Osteoblast (primary cell): Measurements from ENCODE around the gene RREB1. TPM values are rescaled to one million over a fixed set of nuclear protein-coding genes. Genes with fewer than 3 reads are reported as not detected.
A peak's percentile ranks its signal among the peaks of the same experiment; 100 is the strongest.
"Not testable (repeated sequence)": the region's sequence is repeated elsewhere in the genome, so short reads cannot be mapped to it uniquely, and the experiment has no call there.

Experiments used
- DNase-seq: peaks from one replicate; pipeline ENCODE4 v3.0.0; 2011; ENCODE audit warnings: low spot score, mixed read lengths; ENCODE audit not compliant: insufficient read length; ENCODE audit errors: missing footprints
- H2AFZ ChIP-seq: 2 replicates; pipeline ENCODE4 v1.6.0; 2011; ENCODE audit warnings: mild to moderate bottlenecking, low read length
- H3K27ac ChIP-seq: 2 replicates; pipeline ENCODE4 v1.5.1; 2011; ENCODE audit warnings: mild to moderate bottlenecking, low read depth, low read length, moderate library complexity
- H3K27me3 ChIP-seq: 2 replicates; pipeline ENCODE4 v1.6.0; 2012; ENCODE audit warnings: mild to moderate bottlenecking, control low read depth, inconsistent platforms, low read length, moderate library complexity; ENCODE audit not compliant: insufficient read depth
- H3K36me3 ChIP-seq: 2 replicates; pipeline ENCODE4 v1.5.1; 2011; ENCODE audit warnings: mild to moderate bottlenecking, low read length, control low read depth, moderate library complexity; ENCODE audit not compliant: insufficient read depth
- H3K4me1 ChIP-seq: 2 replicates; pipeline ENCODE4 v1.5.1; 2011; ENCODE audit warnings: mild to moderate bottlenecking, low read length, control low read depth, moderate library complexity; ENCODE audit not compliant: insufficient read depth
- H3K4me2 ChIP-seq: 2 replicates; pipeline ENCODE4 v1.6.0; 2011; ENCODE audit warnings: mild to moderate bottlenecking, low read length; ENCODE audit not compliant: insufficient read depth
- H3K4me3 ChIP-seq: fragments of 200-600 bp; sonication (generic); 3 replicates; pipeline ENCODE4 v1.5.1; 2012; ENCODE audit warnings: mild to moderate bottlenecking, low read length, inconsistent platforms; ENCODE audit not compliant: insufficient read depth
- H3K79me2 ChIP-seq: 2 replicates; pipeline ENCODE4 v1.6.0; 2012; ENCODE audit warnings: mild to moderate bottlenecking, low read length, control low read depth, inconsistent platforms; ENCODE audit not compliant: insufficient read depth
- H3K9me3 ChIP-seq: 2 replicates; pipeline ENCODE4 v1.5.1; 2011; ENCODE audit warnings: low read depth, low read length, control low read depth
- H4K20me1 ChIP-seq: 2 replicates; pipeline ENCODE4 v1.6.0; 2012; ENCODE audit warnings: mild to moderate bottlenecking, low read length, control low read depth; ENCODE audit not compliant: insufficient read depth
- total RNA-seq: library from RNA; depleted of rRNA; stranded (reverse); fragments of >200 nt; gene quantifications from 2 replicates; pipeline ENCODE4 v1.2.3, GENCODE V29; 2012
- TF ChIP-seq, protein P1 (sequence below): IDR thresholded peaks from 2 replicates; pipeline ENCODE4 v1.5.1; 2011; ENCODE audit warnings: mild to moderate bottlenecking, low read depth, low read length, moderate library complexity; ENCODE audit errors: extremely low read depth

Gene RREB1
- total RNA-seq, 1 donor: 29.3 TPM

DNA sequence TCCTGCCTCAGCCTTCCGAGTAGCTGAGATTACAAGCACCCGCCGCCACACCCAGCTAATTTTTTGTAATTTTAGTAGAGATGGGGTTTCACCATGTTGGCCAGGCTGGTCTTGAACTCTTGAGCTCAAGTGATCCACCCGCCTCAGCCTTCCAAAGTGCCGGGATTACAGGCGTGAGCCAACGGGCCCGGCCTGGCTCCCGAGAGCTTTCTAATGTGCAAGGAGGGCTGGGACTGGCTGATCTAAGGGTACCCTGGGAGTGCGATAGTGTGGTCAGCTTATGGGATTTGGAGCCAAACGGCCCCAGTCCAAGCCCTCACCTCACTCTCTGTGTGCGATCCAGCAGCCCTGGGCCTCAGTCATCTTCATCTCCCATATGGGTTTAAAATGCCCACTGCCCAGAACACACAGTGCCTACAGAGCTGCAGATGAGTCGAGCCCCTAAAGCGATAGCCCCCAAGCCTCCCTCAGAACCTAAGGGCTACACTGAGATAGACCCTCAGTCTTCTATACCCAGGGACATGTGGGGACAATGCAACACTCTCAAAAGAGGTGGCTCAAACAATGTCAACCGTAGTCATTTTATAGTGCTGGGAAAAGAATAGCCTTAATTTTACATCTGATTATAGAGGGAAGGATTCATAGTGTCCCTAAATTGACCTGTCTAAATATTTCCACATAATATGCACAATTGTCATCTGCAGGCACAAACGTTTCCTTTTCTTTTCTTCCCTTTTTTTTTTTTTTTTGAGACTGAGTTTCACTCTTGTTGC, 155.2 kb downstream of the RREB1 start:
- H3K4me2 ChIP-seq: no peak overlapping the region
- peak; percentile 48 for DNase-seq
- peaks cover 10% of the 10 kb centered on the region for H3K4me1 ChIP-seq
- H3K27ac ChIP-seq: no peak overlapping the region
- H3K36me3 ChIP-seq: no peaks in the 10 kb centered on the region
- TF ChIP-seq, protein P1, sequence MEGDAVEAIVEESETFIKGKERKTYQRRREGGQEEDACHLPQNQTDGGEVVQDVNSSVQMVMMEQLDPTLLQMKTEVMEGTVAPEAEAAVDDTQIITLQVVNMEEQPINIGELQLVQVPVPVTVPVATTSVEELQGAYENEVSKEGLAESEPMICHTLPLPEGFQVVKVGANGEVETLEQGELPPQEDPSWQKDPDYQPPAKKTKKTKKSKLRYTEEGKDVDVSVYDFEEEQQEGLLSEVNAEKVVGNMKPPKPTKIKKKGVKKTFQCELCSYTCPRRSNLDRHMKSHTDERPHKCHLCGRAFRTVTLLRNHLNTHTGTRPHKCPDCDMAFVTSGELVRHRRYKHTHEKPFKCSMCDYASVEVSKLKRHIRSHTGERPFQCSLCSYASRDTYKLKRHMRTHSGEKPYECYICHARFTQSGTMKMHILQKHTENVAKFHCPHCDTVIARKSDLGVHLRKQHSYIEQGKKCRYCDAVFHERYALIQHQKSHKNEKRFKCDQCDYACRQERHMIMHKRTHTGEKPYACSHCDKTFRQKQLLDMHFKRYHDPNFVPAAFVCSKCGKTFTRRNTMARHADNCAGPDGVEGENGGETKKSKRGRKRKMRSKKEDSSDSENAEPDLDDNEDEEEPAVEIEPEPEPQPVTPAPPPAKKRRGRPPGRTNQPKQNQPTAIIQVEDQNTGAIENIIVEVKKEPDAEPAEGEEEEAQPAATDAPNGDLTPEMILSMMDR: no peak
- H4K20me1 ChIP-seq: no peaks in the 10 kb centered on the region
- no peaks in the 10 kb centered on the region for H3K79me2 ChIP-seq
- no peak overlapping the region for H2AFZ ChIP-seq
- H3K27me3 ChIP-seq: no peaks in the 10 kb centered on the region
- no peak overlapping the region for H3K4me3 ChIP-seq
- H3K9me3 ChIP-seq: peaks cover 2% of the 10 kb centered on the region

DNA sequence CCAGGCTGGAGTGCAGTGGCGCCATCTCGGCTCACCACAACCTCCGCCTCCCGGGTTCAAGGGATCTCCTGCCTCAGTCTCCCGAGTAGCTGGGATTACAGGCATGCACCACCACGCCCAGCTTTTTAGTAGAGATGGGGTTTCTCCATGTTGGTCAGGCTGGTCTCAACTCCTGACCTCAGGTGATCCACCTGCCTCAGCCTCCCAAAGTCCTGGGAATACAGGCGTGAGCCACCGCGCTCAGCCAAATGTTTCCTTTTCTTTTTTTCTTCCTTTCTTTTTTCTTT, 155.7 kb downstream of the RREB1 start:
- H3K79me2 ChIP-seq, H3K36me3 ChIP-seq, H3K27me3 ChIP-seq, H3K4me3 ChIP-seq, H2AFZ ChIP-seq, H3K27ac ChIP-seq, H3K4me2 ChIP-seq, DNase-seq, H4K20me1 ChIP-seq, H3K9me3 ChIP-seq: not testable (repeated sequence)
- peaks cover 13% of the 10 kb centered on the region for H3K4me1 ChIP-seq

DNA sequence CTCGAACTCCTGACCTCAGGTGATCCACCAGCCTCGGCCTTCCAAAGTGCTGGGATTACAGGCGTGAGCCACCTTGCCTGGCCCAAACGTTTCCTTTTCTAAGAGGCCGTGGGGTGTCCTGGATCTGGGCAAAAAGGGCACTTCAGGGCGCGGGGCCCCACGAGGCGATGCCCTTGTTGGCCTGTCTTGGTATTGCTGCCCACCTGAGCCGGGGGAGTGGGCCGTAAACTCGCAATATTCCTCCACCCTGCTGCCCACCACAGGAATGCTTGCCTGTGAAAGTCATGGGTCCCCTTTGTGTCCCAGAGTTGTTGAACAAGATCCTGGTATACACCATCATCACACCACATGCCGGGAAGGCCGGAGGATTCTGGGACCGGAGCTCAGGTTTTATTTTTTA, 156.3 kb downstream of the RREB1 start:
- H3K4me2 ChIP-seq: no peak overlapping the region
- TF ChIP-seq, protein P1: no peak

DNA sequence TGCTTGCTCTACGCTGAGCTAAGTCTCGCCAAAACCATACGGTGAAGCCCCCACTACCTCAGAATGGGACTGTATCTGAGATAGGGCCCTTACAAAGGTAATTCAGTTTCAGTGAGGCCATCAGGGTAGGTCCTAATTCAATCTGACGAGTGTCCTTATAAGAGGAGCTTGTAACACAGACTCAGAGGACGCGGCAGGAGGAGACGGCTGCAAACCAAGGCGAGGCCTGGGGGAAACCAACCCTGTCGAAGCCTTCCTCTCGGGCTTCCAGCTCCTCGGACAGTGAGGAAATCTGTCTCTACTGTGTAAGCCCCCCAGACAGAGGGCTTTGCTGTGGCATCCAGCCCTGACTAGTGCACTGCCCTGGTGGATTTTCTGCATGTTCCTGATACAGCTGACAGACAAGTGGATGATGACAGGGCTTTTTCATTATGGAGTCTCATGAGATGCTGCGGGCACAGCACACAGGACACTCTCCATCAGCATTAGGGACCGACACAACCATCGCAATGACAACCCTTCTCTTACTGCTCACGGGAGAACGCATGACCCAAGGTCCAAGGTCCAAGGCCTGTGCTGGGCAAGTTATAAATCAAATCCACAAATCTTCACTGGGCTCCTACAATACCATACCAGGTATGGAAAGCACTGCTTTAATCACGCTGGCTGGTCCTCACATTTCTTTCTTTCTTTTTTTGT, 157.1 kb downstream of the RREB1 start:
- H2AFZ ChIP-seq: no peak overlapping the region
- DNase-seq: no peak
- H3K27me3 ChIP-seq: no peaks in the 10 kb centered on the region
- TF ChIP-seq, protein P1: no peak
- H3K36me3 ChIP-seq: no peaks in the 10 kb centered on the region
- no peak overlapping the region for H3K4me3 ChIP-seq
- no peak overlapping the region for H3K4me2 ChIP-seq
- H3K4me1 ChIP-seq: peaks cover 13% of the 10 kb centered on the region
- no peaks in the 10 kb centered on the region for H4K20me1 ChIP-seq
- H3K79me2 ChIP-seq: no peaks in the 10 kb centered on the region
- no peak overlapping the region for H3K27ac ChIP-seq
- peaks cover 2% of the 10 kb centered on the region for H3K9me3 ChIP-seq

More for the DNA sequence above, 156.3 kb downstream of the RREB1 start:
- Histone ChIP-seq H3K9me3 (peaks cover 2% of the 10 kb centered on the region), H3K4me1 (peaks cover 13% of the 10 kb centered on the region), H3K36me3 (no peaks in the 10 kb centered on the region), H3K27me3 (no peaks in the 10 kb centered on the region), H2AFZ (no peak overlapping the region), H3K4me3 (no peak overlapping the region), H4K20me1 (no peaks in the 10 kb centered on the region), H3K27ac (no peak overlapping the region), H3K79me2 (no peaks in the 10 kb centered on the region)
- DNase-seq: peak; percentile 44

DNA sequence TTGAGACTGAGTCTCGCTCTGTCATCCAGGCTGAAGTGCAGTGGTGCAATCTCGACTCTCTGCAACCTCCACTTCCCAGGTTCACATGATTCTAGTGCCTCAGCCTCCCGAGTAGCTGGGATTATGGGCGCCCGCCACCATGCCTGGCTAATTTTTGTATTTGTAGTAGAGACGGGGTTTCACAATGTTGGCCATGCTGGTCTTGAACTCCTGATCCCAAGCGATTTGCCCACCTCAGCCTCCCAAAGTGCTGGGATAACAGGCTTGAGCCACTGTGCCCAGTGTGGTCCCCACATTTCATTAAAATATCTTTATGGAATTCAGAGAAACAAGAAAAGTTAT, 157.6 kb downstream of the RREB1 start:
- H4K20me1 ChIP-seq, H3K27me3 ChIP-seq, H3K27ac ChIP-seq, H3K79me2 ChIP-seq, H3K36me3 ChIP-seq, H2AFZ ChIP-seq, H3K4me2 ChIP-seq, H3K4me3 ChIP-seq, H3K9me3 ChIP-seq, DNase-seq: not testable (repeated sequence)
- H3K4me1 ChIP-seq: peaks cover 13% of the 10 kb centered on the region
